ENCODE measurements around the gene TMC5. TPM values are rescaled to one million over a fixed set of nuclear protein-coding genes. Genes with fewer than 3 reads are reported as not detected.
A peak's percentile ranks its signal among the peaks of the same experiment; 100 is the strongest.

The TMC5 gene
- polyA plus RNA-seq, 10 donors, result 0.07 to 0.35 (median 0.11) TPM

- no peak for DNase-seq
Measured at GRCh38 chr16:19463468-19464315, 46.0 kb downstream of the TMC5 start.

GRCh38 chr16:19468300-19468699, 50.6 kb downstream of the TMC5 start:
- DNase-seq, result no peak

GRCh38 chr16:19472482-19472881, 54.8 kb downstream of the TMC5 start:
- no peak for DNase-seq

GRCh38 chr16:19474617-19475016, 56.9 kb downstream of the TMC5 start:
- no peak for DNase-seq

- DNase-seq, result no peak
Measured at GRCh38 chr16:19478505-19478904, 60.8 kb downstream of the TMC5 start.

- DNase-seq, result no peak
Measured at GRCh38 chr16:19479302-19479721, 61.6 kb downstream of the TMC5 start.

- DNase-seq, result no peak
Measured at GRCh38 chr16:19481296-19481695, 63.6 kb downstream of the TMC5 start.

GRCh38 chr16:19481769-19482168, 64.1 kb downstream of the TMC5 start:
- DNase-seq, result no peak

- DNase-seq, result no peak
Measured at GRCh38 chr16:19482291-19482690, 64.6 kb downstream of the TMC5 start.

- DNase-seq, result no peak
Measured at GRCh38 chr16:19484096-19484495, 66.4 kb downstream of the TMC5 start.

- no peak for DNase-seq
Measured at GRCh38 chr16:19485611-19486010, 67.9 kb downstream of the TMC5 start.

GRCh38 chr16:19486051-19486450, 68.4 kb downstream of the TMC5 start:
- DNase-seq, result no peak

- DNase-seq, result no peak
Measured at GRCh38 chr16:19486750-19487325, 69.2 kb downstream of the TMC5 start.

- DNase-seq, result no peak
Measured at GRCh38 chr16:19488213-19488640, 70.5 kb downstream of the TMC5 start.

GRCh38 chr16:19490619-19491018, 72.9 kb downstream of the TMC5 start:
- DNase-seq, result no peak

GRCh38 chr16:19497176-19497575, 79.5 kb downstream of the TMC5 start:
- DNase-seq, result no peak

GRCh38 chr16:19499006-19499405, 81.3 kb downstream of the TMC5 start:
- no peak for DNase-seq

GRCh38 chr16:19499481-19499880, 81.8 kb downstream of the TMC5 start:
- no peak for DNase-seq

GRCh38 chr16:19502395-19503131, 84.9 kb downstream of the TMC5 start:
- peak; percentile 56 to 77 (median 75) for DNase-seq

- no peak for DNase-seq
Measured at GRCh38 chr16:19503461-19504075, 85.9 kb downstream of the TMC5 start.

- no peak for DNase-seq
Measured at GRCh38 chr16:19505600-19506303, 88.1 kb downstream of the TMC5 start.

- DNase-seq, result no peak
Measured at GRCh38 chr16:19506965-19507364, 89.3 kb downstream of the TMC5 start.
